Ecto neural progenitor cell (in vitro differentiated cells): ENCODE measurements around the gene BIRC3.
"Not testable (repeated sequence)": the region's sequence is repeated elsewhere in the genome, so short reads cannot be mapped to it uniquely, and the experiment has no call there.

Source experiments
- DNase-seq: peaks from one replicate; pipeline ENCODE4 v3.0.0-alpha.2; 2018; ENCODE audit warnings: low spot score

BIRC3 gene

DNA sequence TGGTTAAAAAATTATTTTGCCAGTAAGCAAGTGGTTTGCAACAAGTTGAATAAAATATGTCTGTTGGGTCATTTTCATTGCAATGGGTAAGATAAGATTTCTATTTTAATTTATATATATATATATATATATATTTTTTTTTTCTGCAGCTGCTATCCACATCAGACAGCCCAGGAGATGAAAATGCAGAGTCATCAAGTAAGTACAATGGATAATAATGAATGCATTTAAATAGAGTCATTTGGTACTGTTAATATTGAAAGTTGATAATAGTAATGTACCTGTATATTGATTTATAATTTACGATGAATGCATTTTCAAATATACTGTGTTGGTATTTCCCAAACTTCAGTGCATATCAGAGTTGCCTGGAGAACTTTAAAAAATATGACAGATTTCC, 11.5 kb downstream of the BIRC3 start:
- DNase-seq = no peak

- DNase-seq = no peak
Measured at GRCh38 chr11:102330231-102330630, 12.9 kb downstream of the BIRC3 start.

GRCh38 chr11:102331341-102331740, 14.1 kb downstream of the BIRC3 start:
- no peak for DNase-seq

DNA sequence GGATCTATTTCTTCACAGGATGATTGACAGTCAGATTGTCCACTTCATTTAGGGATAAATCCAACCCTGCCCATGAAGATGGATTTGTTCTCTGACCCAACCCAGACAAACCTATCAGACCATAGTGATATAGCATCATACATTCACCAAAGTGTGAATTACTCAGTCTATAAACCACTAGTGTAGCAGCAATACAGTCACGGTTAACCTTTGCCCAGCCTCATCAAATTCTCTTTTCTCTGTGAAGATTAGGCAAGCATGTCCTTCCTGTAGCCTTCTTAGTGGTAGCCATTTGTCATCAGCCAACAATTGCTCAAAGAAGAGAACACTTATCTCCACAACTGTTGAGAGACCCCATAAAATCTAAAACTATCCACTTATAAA, 15.3 kb downstream of the BIRC3 start:
- DNase-seq = no peak

DNA sequence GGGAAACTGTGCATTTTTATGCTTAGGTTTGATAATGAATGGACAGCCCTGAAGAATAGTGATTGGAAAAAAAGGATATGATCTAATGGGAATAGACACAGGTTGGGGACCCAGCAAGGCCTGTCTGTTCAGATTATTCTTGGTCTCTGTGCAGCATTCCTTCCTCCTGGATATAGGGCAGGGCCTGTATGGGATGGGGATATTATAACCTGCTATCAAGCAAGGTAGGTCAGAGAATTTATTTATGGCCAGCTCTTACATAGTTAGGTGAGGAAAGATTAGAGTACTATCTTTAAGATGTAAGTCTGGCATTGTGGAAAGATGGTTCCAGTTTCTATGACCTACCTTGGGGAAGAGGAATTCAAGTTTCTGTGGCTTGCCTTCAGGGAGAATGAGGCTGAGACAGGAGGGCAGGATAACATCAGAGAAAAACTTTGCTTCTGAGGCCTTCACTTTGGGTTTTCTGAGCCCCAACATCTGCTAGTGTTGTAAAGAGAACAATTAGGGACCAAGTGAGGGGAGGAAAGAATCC, 21.3 kb downstream of the BIRC3 start:
- DNase-seq = no peak

DNA sequence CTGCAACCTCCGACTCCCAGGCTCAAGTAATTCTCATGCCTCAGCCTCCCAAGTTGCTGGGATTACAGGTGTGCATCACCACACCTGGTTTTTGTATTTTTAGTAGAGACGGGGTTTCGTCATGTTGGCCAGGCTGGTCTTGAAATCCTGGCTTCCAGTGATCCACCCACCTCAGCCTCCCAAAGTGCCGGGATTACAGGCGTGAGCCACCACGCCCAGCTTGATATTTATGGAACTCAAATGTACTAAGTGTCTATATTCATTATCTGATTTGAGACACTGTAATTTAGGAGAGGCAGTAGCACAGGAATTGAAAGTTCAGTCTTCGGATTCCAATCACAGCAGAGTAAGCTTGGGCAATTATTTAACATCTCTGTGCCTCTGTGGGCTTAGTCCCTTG, 24.0 kb downstream of the BIRC3 start:
- not testable (repeated sequence) for DNase-seq

DNA sequence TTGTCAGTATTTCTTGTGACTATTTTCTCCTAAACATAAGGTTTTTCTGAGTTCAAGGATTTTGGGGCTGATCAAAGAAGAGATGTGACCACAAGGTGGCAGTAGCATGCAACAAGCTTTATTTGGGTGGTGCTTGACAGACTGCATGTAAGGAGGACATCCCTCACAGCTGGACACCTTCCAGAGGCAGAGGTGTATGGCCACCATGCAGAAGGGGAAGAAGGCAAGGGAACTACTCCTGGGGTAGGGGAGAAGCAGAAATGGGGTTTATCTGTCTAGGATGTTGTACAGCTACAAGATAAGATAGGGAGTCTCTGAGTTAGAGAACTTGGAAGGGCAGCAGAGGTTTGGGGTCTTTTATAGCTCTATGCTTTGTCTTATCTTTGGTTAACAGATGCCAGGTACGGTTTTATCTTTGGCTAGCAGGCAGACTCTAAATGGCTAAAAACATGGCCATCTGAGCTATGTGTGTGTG, 24.6 kb downstream of the BIRC3 start:
- peak; percentile 72 for DNase-seq

GRCh38 chr11:102343809-102344208, 26.5 kb downstream of the BIRC3 start:
- DNase-seq = no peak

DNA sequence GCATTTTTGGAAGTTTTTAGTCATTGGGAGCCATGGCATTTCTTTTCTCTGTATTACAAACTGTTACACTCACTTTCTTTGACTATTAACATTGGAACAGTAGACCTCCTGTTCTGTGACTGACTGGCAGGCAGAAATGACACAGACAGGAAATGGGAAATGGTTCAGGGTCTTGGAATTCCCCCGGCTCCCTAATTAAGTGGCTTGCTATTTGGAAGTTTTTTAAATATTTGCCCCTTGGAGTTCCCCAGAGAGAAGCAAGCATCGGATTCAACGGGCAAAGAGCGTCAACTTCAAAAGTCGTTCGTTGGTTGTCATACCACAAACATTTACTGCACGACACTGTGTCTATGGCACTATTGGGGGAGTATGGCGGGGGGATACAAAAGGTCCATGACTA, 28.6 kb downstream of the BIRC3 start:
- DNase-seq = no peak

DNA sequence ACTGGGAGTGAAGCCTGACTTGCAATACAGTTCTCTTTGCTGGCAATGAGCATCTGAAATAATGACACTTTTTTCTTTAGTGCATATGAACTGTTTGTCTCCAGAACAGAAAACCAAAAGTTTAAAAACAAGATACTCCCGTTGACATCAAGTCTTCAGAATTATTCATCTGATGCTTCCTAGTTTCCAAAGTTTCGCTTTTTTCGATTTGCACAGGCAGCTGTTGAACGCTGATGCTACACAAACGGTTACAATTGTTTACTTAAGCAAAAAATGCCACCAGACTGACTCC, 29.1 kb downstream of the BIRC3 start:
- DNase-seq = no peak

GRCh38 chr11:102346748-102347461, 29.6 kb downstream of the BIRC3 start, which contains the start of gene BIRC2:
Gene BIRC2, plus strand, starts transcription at chr11:102347214. Its CDS starts 2,641 bp downstream, at chr11:102349855.
- DNase-seq = peak; percentile 96

- DNase-seq = no peak
Measured at GRCh38 chr11:102347462-102348370, 30.4 kb downstream of the BIRC3 start.

GRCh38 chr11:102357116-102357515, 39.8 kb downstream of the BIRC3 start:
- DNase-seq = no peak

- no peak for DNase-seq
Measured at GRCh38 chr11:102359372-102359771, 42.1 kb downstream of the BIRC3 start.

DNA sequence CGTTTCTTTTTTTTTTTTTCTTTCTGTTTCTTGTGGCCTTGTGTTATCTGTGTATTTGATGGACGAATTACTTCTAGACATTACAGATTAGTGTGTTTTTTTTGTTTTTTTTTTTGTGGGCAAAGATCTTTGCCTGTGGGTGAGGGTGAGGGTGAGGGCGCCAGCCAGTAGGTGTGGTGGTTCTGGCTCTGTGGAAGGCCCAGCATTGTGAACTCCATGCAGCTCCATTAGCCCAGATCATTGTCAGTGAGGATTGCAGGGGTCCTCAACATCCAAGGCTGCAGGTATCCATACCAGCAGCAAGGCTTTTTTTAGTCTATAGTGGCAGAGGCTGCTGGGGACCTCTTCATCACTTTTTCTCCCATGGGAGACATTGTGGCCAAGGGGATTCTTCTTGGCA, 43.4 kb downstream of the BIRC3 start:
- no peak for DNase-seq

GRCh38 chr11:102361086-102362031, 44.1 kb downstream of the BIRC3 start:
- DNase-seq = no peak

GRCh38 chr11:102364991-102365390, 47.7 kb downstream of the BIRC3 start:
- no peak for DNase-seq

GRCh38 chr11:102367364-102367763, 50.1 kb downstream of the BIRC3 start:
- no peak for DNase-seq

DNA sequence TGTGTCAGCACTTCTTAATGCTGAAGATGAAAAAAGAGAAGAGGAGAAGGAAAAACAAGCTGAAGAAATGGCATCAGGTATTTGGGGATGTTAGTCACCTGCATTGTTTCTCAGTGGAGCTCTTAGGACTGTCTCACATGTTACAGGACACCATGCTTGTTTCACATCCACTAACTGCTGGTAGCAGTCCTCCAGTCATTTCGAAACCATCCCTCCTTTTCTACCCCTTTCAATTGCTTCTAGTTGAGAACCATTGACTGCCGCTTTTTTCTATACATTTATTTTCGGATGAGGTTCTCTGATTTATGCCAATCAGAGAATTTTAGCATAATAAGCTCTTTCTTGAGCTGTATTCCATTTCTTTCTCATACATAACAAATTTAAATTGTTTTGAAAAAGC, 51.2 kb downstream of the BIRC3 start:
- DNase-seq = no peak

GRCh38 chr11:102374633-102375424, 57.5 kb downstream of the BIRC3 start:
- DNase-seq = not testable (repeated sequence)
